ENCODE results near the gene CDC14B. TPM values are rescaled to one million over a fixed set of nuclear protein-coding genes. Genes with fewer than 3 reads are reported as not detected.
A peak's percentile ranks its signal among the peaks of the same experiment; 100 is the strongest.
"Not testable (repeated sequence)": the region's sequence is repeated elsewhere in the genome, so short reads cannot be mapped to it uniquely, and the experiment has no call there.

CDC14B gene
- total RNA-seq, 2 experiments from 2014 or later, result 1.1 to 1.5 TPM

DNA sequence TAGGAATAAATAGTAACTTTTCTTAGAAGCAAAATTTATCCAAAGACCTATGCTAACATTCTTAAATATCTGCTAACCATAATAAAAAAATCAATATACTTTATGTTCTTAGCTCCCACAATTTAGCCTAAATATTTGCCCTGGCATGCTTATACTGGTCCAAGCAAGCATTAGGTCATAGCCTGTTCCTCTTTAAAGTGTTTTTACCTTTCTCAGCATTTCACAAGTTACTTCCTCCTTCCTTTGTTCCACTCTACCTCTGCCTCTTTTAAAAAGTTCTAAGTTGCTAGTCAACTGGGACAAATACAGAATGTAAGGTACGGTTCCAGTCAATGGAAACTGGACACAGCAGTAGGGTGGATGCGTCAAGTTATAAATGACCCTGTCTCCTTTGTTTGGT is 37.4 kb downstream of the CDC14B start:
- ATAC-seq; H3K27ac Mint-ChIP-seq; H3K27me3 Mint-ChIP-seq; POLR2A ChIA-PET; H3K4me1 Mint-ChIP-seq; DNase-seq; H3K36me3 Mint-ChIP-seq (ENCODE audit: low read depth); H3K4me3 Mint-ChIP-seq; intact Hi-C loops (cut with DNase I, micrococcal nuclease); H3K9me3 Mint-ChIP-seq (ENCODE audit: low read depth): not testable (repeated sequence)
- CTCF ChIA-PET, result interaction anchor here (0.7 kb wide), 1 partner anchor 8 kb away, joined by 5 read pairs; no protein-coding TSS in a partner anchor

DNA sequence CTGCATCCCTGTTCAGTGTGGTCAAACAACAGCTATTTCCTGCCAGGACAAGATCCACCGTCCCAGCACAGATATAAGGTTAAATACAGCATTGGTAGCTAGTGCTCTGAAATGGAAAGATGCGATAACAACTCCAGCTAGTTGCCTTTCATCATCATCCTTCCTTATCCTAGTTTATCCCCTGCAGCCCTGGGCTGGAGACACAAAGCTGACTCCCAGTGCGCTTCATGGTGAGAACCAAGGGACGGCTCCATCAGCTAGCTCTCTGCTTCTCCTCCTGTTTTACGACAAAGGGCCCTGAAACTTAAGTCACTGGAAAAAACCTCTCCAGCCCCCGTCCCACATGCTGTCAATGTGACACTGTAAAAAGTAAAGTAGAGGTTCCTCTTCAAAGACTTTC is 37.9 kb downstream of the CDC14B start:
- no peak overlapping the region for H3K27ac Mint-ChIP-seq
- intact Hi-C loops (cut with DNase I, micrococcal nuclease), result no loop called here
- H3K27me3 Mint-ChIP-seq, result no peaks in the 10 kb centered on the region
- no peaks in the 10 kb centered on the region for H3K9me3 Mint-ChIP-seq (ENCODE audit: low read depth)
- ChIA-PET POLR2A (no interaction called here), CTCF (no interaction called here)
- ATAC-seq (no peak), DNase-seq (no peak)
- H3K4me3 Mint-ChIP-seq, result no peak overlapping the region
- H3K4me1 Mint-ChIP-seq, result no peaks in the 10 kb centered on the region
- H3K36me3 Mint-ChIP-seq (ENCODE audit: low read depth), result no peaks in the 10 kb centered on the region

DNA sequence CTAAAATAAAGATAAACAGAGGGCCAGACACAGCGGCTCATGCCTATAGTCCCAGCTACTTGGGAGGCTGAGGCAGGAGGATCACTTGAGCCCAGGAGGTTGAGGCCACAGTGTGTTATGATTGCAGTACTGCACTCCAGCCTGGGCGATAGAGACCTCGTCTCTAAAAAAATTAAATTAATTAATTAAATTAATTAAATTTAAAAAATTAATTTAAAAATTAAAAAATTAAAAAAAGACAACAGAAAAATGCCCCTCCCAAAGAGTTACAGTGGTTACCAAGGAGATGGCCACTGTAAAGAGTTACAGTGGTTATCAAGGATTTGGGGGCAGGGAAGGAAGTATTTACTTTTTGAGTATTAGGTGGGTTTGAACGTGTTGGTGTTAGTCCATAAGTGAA is 38.3 kb downstream of the CDC14B start:
- no peaks in the 10 kb centered on the region for H3K4me1 Mint-ChIP-seq
- H3K27ac Mint-ChIP-seq, result no peak overlapping the region
- intact Hi-C loops (cut with DNase I, micrococcal nuclease), result no loop called here
- ChIA-PET CTCF (no interaction called here), POLR2A (no interaction called here)
- no peaks in the 10 kb centered on the region for H3K9me3 Mint-ChIP-seq (ENCODE audit: low read depth)
- H3K4me3 Mint-ChIP-seq, result no peak overlapping the region
- ATAC-seq (no peak), DNase-seq (no peak)
- no peaks in the 10 kb centered on the region for H3K36me3 Mint-ChIP-seq (ENCODE audit: low read depth)
- no peaks in the 10 kb centered on the region for H3K27me3 Mint-ChIP-seq

DNA sequence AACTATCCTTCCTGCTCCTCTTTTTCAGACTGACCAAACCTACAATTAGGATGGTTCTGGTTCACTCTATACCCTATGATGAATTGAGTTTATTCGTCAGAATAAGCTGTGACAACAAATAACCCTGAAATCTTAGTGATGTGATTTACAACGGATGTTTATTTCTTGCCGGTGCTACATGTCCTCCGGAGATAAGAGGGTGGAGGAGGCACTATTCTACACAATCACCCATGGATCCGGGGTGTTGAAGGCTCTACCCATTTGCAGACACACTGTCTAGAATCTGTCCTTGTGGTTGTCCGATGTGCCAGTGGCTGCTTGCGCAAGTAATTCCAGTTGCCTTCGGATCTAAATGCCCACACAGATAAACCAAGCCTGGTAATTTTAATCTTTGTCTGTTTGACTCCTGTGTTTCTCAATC is 44.7 kb downstream of the CDC14B start:
- Mint-ChIP-seq H3K4me3 (no peak overlapping the region), H3K9me3 (ENCODE audit: low read depth) (no peaks in the 10 kb centered on the region), H3K36me3 (ENCODE audit: low read depth) (no peaks in the 10 kb centered on the region), H3K27me3 (peaks cover 8% of the 10 kb centered on the region), H3K4me1 (no peaks in the 10 kb centered on the region), H3K27ac (no peak overlapping the region)
- ChIA-PET CTCF (interaction anchor here (0.8 to 1.4 kb wide), 2 partner anchors 8 to 9 kb away, joined by 4 to 5 read pairs; no protein-coding TSS in a partner anchor), POLR2A (no interaction called here)
- DNase-seq (no peak), ATAC-seq (no peak)
- intact Hi-C loops (cut with DNase I, micrococcal nuclease), result no loop called here

DNA sequence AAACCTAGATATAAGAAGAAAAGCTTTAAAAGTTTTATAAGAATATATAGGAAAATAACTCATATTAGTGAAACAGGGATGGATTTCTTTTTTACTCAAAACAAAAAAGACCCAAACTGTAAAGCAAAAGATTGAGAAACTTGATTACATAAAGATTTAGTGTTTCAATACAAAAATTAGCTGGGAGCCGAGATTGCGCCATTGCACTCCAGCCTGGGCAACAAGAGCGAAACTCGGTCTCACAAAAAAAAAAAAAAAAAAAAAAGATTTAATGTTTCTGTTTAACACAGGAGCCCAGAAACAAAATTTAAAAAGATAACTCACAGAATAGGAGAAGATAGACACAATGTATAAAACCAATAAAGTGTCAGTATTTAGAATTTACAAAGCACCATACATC is 45.2 kb downstream of the CDC14B start:
- POLR2A ChIA-PET, result no interaction called here
- no peak for ATAC-seq
- H3K9me3 Mint-ChIP-seq (ENCODE audit: low read depth), result no peaks in the 10 kb centered on the region
- H3K27me3 Mint-ChIP-seq, result peaks cover 8% of the 10 kb centered on the region
- H3K27ac Mint-ChIP-seq, result no peak overlapping the region
- H3K36me3 Mint-ChIP-seq (ENCODE audit: low read depth), result no peaks in the 10 kb centered on the region
- CTCF ChIA-PET, result interaction anchor here (0.8 to 1.4 kb wide), 2 partner anchors 8 kb away, joined by 4 to 5 read pairs; no protein-coding TSS in a partner anchor
- no peaks in the 10 kb centered on the region for H3K4me1 Mint-ChIP-seq
- H3K4me3 Mint-ChIP-seq, result no peak overlapping the region
- intact Hi-C loops (cut with DNase I, micrococcal nuclease), result no loop called here
- no peak for DNase-seq

DNA sequence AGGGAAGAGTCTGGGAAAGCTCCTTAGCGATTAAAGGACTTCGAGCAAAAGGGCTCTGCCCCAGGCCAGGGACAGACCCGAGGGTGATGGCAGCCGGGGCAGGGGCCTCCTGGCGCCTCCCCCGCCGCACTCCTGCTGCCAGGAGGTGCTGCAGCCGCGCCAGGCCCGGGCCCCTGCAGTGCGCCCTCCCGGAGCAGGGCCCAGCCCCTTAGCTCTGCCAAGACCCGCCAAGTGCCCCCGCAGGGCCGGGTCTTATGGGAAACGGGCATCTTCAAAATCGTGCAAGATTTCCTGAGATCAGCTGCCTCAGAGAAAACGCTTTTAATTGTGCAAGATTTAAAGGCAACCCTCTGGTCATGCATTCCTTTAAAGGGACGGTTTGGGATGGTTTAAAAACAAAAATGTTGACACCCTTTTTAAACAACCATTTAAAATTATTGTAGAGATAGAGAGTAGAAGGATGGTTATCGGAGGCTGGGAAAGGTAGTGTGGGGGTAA is 52.4 kb downstream of the CDC14B start:
- Mint-ChIP-seq H3K27ac (no peak overlapping the region), H3K4me1 (peaks cover 27% of the 10 kb centered on the region), H3K9me3 (ENCODE audit: low read depth) (no peaks in the 10 kb centered on the region), H3K4me3 (peak overlapping the region; percentile 66), H3K27me3 (peaks cover 2% of the 10 kb centered on the region), H3K36me3 (ENCODE audit: low read depth) (no peaks in the 10 kb centered on the region)
- intact Hi-C loops (cut with DNase I, micrococcal nuclease), result loop anchor here (2.0 to 10.0 kb wide), 4 partner anchors 88 to 1062 kb away; partner anchors contain the start of genes HABP4 (in 1 of the 2), PRXL2C (in 1 of the 2) and ZNF367 (in 1 of the 2)
- ATAC-seq (peak; percentile 37), DNase-seq (no peak)
- ChIA-PET CTCF (interaction anchor here (1.0 to 1.7 kb wide), 5 partner anchors 10 to 124 kb away, joined by 3 to 10 read pairs (median 4); partner anchors contain the start of gene HABP4), POLR2A (no interaction called here)

DNA sequence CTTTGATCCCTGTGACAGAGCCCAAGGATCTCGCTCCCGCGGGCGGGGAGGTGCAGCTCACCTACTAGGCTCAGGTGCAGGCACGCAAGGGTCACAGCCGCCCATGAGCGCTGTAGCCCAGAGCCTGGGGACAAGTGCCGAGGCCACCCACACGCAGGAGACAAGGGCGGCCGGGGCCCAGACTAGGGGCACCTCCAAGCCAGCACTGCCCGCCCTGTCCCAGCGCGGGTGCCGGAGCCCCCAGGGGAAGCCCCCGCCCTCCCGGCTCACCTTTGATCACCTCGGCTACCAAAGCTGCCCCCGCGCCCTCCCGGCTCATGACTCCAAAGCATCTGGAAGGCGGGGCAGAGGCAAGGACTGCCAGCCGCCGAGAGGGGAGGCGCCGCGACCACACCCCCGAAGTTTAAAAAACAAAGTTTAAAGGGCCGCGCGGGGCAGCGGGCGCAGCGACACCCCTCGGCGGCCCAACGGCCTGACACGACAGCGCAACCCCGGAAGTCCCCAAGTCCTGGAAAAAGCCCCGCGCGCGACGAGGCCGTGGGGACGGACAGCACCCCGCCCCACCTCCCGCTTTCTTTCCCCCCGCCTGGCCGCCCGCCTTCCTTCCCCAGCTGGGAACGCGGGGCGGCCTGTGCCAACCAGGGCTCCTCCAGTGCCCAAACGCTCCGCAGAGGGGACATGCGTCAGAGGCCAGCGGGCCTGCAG is 53.0 kb downstream of the CDC14B start:
- POLR2A ChIA-PET, result interaction anchor here (0.7 kb wide), 1 partner anchor 13 kb away, joined by 3 read pairs; no protein-coding TSS in a partner anchor

DNA sequence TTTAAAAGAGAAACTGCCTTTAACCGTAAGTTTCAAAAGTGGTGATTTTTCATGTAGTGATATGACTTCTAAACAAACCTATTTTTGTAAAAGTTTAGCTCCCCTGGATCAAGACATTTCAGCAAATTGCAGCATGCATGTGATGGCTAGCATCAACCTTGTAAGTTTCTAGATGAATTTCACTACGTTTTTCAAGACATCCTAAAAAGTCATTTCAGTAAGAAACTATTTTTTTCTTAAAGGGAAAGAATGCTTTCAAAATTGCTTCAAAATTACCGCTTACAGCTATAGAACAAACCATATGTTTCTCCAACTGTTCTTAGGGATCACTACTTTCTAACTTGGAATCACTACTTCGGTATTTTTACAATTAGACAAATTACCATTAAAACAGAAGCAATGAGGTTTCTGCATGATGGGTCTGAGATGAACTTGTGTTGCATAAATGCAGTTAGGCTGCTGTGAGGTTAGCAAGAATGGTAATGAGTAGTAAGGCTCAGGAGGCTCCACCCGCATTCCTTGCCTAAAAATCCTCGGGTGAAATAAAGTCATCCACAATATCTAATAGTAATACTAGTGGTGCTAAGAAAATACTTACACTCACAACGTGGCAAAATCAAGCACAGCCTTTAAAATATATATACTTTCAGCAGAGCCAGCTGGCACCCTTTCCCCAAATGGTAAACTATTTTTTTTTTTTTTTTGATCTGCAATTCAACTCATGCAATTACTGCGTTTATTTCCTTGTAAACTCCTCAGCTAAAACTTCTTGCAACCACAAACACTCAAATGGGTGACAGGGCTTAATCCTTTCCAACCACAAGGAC is 53.8 kb downstream of the CDC14B start:
- peaks cover 2% of the 10 kb centered on the region for H3K27me3 Mint-ChIP-seq
- peak overlapping the region; percentile 66 for H3K4me3 Mint-ChIP-seq
- H3K4me1 Mint-ChIP-seq, result peaks cover 27% of the 10 kb centered on the region
- intact Hi-C loops (cut with DNase I, micrococcal nuclease), result loop anchor here (1.0 to 10.0 kb wide), 11 partner anchors 13 to 1061 kb away; partner anchors contain the start of genes HABP4 (in 2 of the 2), ZNF367 (in 2 of the 2), CDC14B (in 1 of the 2) and PRXL2C (in 1 of the 2)
- no peaks in the 10 kb centered on the region for H3K9me3 Mint-ChIP-seq (ENCODE audit: low read depth)
- DNase-seq (peak; percentile 25), ATAC-seq (peak; percentile 30)
- CTCF ChIA-PET, result interaction anchor here (0.7 to 1.7 kb wide), 8 partner anchors 9 to 124 kb away, joined by 3 to 10 read pairs (median 4); partner anchors contain the start of gene HABP4
- H3K36me3 Mint-ChIP-seq (ENCODE audit: low read depth), result peaks cover 1% of the 10 kb centered on the region
- POLR2A ChIA-PET, result interaction anchor here (0.7 to 1.2 kb wide), 3 partner anchors 13 to 117 kb away, joined by 3 to 5 read pairs (median 4); partner anchors contain the start of gene HABP4
- peak overlapping the region; percentile 82 for H3K27ac Mint-ChIP-seq

More for the DNA sequence above, 53.0 kb downstream of the CDC14B start:
- CTCF ChIA-PET, result interaction anchor here (0.7 to 1.7 kb wide), 9 partner anchors 8 to 124 kb away, joined by 3 to 10 read pairs (median 4); partner anchors contain the start of gene HABP4
- H3K9me3 Mint-ChIP-seq (ENCODE audit: low read depth), result no peaks in the 10 kb centered on the region
- peak overlapping the region; percentile 66 for H3K4me3 Mint-ChIP-seq
- peak; percentile 85 for DNase-seq
- intact Hi-C loops (cut with DNase I, micrococcal nuclease), result loop anchor here (1.0 to 10.0 kb wide), 10 partner anchors 13 to 1062 kb away; partner anchors contain the start of genes HABP4 (in 2 of the 2), ZNF367 (in 2 of the 2), CDC14B (in 1 of the 2) and PRXL2C (in 1 of the 2)
- H3K36me3 Mint-ChIP-seq (ENCODE audit: low read depth), result no peaks in the 10 kb centered on the region
- peaks cover 27% of the 10 kb centered on the region for H3K4me1 Mint-ChIP-seq
- peaks cover 2% of the 10 kb centered on the region for H3K27me3 Mint-ChIP-seq
- H3K27ac Mint-ChIP-seq, result peak overlapping the region; percentile 82
- ATAC-seq, result peak; percentile 78

DNA sequence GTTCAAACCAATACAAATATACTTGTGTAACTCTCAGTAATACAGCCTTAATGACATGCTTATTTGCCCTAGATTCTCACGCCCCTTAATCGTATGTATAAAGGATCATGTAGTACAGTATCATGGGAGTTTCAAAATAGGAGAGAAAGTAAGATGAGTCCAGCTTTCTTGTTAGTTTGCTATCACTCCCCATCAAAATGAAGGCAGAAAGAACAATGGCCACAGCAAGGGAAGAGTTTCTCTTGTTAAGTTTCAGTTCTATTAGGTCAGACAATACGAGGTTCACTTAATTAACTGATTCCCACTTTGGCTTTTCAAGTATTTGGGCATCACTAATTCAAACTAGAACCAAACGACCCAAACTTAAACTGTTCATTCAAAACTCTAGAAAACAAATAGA is 55.4 kb downstream of the CDC14B start:
- no peak overlapping the region for H3K4me3 Mint-ChIP-seq
- CTCF ChIA-PET, result interaction anchor here (0.7 to 1.0 kb wide), 2 partner anchors 43 to 122 kb away, joined by 4 read pairs; no protein-coding TSS in a partner anchor
- H3K36me3 Mint-ChIP-seq (ENCODE audit: low read depth), result peaks cover 8% of the 10 kb centered on the region
- peak overlapping the region; percentile 33 for H3K27ac Mint-ChIP-seq
- peaks cover 2% of the 10 kb centered on the region for H3K27me3 Mint-ChIP-seq
- no peak for ATAC-seq
- peaks cover 27% of the 10 kb centered on the region for H3K4me1 Mint-ChIP-seq
- intact Hi-C loops (cut with DNase I, micrococcal nuclease), result loop anchor here (2.0 to 10.0 kb wide), 2 partner anchors 73 to 1059 kb away; no protein-coding TSS in a partner anchor
- no peak for DNase-seq
- POLR2A ChIA-PET, result no interaction called here
- H3K9me3 Mint-ChIP-seq (ENCODE audit: low read depth), result no peaks in the 10 kb centered on the region

DNA sequence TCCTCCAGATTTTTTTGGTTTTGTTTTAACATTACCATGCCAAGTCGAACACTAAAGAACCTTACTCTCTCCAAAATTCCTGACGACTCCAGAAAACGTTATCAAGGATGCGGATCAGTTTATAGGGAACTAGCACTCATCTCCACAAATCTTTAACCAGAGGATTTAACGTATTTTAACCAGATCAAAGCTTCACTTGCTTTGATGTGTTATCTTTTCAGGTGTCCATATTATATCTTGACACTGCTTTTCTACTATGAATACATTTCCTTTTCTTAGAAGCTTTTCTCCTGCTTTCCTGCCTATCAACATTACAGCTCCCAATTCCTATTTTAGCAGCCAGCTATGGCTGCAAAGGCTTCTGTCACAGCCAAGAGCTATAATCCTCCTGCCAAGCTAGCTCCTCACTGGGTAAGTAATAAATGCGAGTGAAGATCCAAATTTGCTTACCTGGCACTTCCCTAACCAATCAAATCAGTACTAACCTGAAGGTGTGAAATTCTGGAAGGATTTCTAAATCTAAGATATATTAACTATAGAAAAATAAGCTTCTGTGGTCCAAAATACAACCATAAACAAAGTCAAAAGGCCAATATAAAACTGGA is 60.2 kb downstream of the CDC14B start:
- Mint-ChIP-seq H3K4me1 (peaks cover 22% of the 10 kb centered on the region), H3K9me3 (ENCODE audit: low read depth) (no peaks in the 10 kb centered on the region), H3K27ac (no peak overlapping the region), H3K36me3 (ENCODE audit: low read depth) (peaks cover 8% of the 10 kb centered on the region), H3K4me3 (no peak overlapping the region), H3K27me3 (no peaks in the 10 kb centered on the region)
- CTCF ChIA-PET, result interaction anchor here (0.6 kb wide), 1 partner anchor 151 kb away, joined by 3 read pairs; no protein-coding TSS in a partner anchor
- intact Hi-C loops (cut with DNase I, micrococcal nuclease), result no loop called here
- POLR2A ChIA-PET, result no interaction called here
- no peak for DNase-seq
- ATAC-seq, result no peak
